Endometrium (tissue), 2 donors: ENCODE data around the gene DDX54.

Experiments used
- FAIRE-seq: peaks from 2 replicates; lab custom pipeline; 2012; peaks lifted over from hg19 to GRCh38; lab: Jason Lieb, UNC
- donor health status: control.
- donor health status: control.

The DDX54 gene, protein sequence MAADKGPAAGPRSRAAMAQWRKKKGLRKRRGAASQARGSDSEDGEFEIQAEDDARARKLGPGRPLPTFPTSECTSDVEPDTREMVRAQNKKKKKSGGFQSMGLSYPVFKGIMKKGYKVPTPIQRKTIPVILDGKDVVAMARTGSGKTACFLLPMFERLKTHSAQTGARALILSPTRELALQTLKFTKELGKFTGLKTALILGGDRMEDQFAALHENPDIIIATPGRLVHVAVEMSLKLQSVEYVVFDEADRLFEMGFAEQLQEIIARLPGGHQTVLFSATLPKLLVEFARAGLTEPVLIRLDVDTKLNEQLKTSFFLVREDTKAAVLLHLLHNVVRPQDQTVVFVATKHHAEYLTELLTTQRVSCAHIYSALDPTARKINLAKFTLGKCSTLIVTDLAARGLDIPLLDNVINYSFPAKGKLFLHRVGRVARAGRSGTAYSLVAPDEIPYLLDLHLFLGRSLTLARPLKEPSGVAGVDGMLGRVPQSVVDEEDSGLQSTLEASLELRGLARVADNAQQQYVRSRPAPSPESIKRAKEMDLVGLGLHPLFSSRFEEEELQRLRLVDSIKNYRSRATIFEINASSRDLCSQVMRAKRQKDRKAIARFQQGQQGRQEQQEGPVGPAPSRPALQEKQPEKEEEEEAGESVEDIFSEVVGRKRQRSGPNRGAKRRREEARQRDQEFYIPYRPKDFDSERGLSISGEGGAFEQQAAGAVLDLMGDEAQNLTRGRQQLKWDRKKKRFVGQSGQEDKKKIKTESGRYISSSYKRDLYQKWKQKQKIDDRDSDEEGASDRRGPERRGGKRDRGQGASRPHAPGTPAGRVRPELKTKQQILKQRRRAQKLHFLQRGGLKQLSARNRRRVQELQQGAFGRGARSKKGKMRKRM

DNA sequence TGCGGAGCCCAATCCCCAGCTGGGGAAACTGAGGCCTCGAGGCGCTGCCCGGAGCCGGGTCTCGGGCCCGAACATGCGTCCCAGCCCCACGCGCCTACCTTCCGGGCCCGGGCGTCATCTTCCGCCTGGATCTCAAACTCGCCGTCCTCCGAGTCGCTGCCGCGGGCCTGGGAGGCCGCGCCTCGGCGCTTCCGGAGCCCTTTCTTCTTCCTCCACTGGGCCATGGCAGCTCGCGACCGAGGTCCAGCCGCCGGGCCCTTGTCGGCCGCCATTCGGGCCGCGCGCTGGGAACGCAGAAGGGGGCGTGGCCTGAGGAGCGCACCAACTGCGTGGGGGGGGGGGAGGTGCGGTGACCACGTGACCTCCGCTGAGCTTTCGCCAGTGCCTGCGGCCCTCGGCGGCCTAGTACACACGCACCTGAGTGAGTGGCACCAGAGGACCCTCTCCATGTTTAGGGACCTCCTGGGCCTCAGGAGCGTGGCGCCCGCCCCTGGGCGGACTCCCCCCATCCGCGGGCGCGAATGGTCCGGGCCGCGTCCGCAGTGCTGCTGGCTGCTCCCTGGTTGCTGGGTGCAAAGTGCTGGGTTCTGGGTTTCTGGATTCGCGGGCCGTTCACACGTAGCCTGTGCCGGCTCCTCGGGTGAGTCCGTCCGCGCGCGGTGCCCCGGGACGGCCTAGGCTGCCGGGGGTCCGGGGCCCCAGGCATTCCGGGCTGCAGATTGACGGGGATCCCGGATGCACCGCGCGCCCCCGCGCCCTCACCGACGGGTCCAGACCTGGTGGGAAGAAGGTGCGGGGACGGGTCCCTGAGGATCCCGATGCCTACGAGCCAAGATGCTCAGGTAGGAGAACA lies at the start of gene DDX54, which contains the start of gene RITA1:
TSS of gene DDX54 (minus strand) at position 299 of the 853 bp plus-strand sequence. CDS start at position 272, 27 bp downstream.
TSS of gene RITA1 (plus strand) at position 542 of the 853 bp plus-strand sequence. CDS start 1,026 bp downstream, outside the sequence.
- FAIRE-seq: no peak

DNA sequence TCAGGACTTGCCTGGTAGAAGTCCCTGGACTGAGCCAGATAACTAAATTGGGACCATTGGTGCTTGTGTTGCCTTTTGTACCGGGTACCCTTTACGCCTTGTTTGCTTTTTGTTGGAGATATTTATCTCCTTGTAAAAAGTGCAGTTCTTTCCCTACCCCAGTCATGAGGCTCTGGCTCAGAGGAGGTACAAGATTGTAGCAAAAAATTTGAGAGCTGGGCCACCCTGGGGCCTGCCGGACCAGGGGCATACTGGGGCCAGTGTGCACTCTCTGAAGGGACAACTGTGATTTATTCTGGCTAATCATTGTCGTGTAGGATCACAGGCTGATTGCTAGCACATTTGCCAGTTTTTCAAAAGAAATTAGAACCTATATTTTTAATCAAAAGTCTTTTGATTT lies 49.2 kb upstream of the DDX54 start:
- FAIRE-seq: no peak

DNA sequence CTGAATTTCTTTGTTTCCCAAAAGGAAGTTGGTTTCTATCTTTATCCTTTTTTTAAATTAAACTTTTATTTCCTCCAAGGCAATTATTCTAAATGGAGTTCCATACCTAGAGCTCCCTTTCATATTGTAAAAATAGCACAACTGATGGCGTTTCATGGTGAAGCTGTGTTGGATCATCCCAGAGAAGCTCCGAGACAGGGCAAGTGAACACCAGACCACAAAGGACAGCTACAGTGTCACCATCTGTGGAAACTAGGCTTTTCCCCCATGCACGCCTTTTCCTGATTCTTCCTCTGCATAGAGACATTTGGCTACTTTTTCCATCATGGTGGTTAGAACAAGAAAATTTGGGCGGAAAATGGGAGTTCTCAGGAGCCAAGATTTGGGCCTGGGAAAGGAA lies 48.7 kb upstream of the DDX54 start:
- FAIRE-seq: no peak

DNA sequence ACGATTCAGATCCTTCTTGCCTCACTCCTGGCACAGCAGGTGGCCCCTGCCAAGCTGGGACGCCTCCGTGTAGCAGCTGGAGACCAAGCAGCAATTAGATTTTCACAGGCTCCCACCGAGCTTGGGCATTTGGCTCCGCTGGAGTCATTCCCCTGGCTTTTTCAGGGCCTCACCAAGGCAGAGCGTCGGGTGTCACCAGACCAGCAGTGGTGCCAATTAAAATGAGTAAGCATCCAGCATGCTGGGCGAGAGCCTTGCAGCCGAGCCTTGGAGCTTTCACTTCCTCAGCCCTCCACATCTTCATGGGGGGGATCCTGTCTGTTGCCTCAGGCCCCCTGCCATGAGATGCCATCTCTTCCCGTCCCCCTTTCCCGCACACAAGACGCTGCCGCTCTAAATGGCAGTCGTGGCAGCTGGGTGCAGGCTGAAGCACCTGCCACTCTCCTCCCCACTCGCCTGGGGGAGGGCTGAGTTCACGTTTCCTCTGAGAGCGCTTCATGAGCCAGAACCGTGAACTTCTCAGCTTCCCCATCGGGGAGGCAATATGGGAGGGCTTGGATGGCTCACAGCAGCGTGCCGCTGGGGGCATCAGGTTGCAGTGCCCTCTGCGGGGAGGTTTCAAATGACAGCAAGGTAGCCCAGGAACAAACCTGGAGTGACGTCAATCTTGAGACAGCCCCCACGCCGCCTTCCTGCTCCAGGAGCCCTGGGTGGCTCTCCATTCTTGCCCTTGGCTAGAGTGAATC lies 47.7 kb upstream of the DDX54 start:
- FAIRE-seq: no peak

DNA sequence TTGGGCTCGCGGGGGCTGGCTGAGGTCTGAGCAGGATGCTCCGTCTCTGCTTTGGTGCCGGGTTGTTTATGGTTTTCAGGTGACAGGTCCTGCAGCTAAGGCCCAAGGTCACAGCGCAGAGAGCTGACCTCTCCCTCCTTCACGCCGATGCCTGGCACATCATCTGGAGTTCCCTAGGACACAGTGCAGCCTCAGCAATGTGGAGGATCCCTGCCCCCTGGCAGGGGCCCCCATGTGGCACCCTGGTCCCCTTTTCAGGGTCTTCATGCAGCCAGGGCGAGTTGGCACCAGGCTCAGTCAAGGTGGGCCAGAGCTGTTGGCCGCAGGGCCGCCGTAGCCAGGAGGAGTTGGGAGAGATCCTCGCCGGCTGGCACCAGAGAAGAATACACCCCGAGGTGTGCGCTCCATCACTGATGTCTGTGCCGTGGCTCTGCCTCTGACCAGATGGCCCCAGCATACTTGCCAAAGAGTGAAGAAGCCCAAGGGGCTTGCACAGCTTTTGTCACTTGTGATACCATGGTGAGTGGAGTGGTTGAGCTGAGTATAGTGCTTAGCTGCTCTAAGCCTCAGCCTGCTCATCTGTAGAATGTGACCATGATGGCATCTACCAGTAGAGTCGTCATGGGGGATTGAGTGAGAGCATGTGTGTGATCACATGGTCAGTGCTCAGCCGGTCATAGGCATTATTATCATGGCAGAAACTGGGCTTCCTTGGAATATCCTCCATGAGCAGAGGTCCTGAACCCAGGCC lies 47.0 kb upstream of the DDX54 start:
- FAIRE-seq: no peak

DNA sequence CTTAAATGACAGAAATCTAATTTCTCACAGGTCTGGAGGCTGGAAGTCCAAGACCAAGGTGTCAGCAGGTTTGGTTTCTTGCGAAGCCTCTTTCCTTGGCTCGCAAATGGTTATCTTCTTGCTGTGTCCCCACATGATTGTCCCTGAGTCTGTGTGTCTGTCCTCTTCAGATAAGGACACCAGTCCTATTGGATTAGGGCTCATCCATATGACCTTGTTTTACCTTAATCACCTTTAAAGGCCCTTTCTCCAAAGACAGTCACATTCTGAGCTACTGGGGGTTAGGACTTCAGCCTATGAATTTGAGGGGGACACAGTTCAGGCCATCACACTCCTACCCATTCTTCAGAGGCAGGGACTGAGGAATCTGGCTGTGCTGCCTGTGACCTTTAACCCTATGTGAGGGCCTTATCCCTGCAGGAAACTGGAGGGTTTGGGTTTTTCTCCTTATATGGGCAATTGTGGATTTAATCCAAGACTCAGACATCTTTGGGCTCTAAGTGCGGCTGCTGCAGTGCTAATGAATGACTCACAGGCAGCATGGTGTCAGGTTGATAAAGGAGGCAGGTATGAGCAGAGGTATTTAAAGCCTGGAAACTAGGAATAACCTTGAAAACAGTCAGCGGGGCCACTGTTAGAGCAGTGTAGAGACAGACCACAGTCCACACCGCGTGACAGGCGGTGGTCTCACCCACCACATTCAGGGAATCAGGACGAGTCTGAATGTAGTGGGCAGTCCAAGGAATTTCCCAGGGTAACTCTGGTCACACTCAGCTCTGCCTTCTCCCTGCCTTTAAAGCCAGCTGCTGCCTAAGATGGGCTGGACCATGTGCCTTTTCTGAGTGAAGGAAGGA lies 46.2 kb upstream of the DDX54 start:
- FAIRE-seq: no peak

DNA sequence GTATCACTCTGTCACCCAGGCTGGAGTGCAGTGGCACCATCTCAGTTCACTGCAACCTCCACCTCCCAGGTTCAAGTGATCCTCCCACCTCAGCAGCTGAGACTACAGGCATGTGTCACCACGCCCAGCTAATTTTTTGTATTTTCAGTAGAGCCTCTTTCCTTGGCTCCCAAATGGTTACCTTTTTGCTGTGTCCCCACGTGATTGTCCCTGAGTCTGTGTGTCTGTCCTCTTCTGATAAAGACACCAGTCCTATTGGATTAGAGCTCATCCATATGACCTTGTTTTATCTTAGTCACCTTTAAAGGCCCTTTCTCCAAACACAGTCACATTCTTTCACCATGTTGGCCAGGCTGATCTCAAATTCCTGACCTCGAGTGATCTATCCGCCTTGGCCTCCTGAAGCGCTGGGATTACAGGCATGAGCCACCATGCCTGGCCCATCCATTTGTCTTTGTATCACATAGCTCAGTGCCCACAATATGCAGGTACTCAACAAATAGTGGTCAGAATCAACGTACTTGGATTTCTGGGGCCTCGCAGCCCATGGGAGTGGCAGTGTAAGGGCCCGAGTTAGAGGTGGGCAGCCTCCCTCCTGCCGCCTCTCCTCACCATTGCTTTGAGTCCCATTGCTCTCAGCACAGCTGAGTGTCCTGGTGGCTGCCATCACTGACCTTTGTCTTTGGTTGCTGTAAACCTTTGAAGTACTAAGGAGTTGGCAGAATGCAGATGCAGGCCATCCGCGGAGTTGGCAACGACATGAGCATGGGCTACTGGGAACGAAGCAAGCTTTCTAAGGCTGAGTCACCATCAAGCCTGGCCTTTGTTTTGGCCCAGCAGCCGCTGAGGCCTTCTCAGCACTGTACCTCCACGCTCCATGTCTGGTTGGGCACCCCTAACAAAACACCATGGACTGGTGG lies 45.3 kb upstream of the DDX54 start:
- FAIRE-seq: no peak

DNA sequence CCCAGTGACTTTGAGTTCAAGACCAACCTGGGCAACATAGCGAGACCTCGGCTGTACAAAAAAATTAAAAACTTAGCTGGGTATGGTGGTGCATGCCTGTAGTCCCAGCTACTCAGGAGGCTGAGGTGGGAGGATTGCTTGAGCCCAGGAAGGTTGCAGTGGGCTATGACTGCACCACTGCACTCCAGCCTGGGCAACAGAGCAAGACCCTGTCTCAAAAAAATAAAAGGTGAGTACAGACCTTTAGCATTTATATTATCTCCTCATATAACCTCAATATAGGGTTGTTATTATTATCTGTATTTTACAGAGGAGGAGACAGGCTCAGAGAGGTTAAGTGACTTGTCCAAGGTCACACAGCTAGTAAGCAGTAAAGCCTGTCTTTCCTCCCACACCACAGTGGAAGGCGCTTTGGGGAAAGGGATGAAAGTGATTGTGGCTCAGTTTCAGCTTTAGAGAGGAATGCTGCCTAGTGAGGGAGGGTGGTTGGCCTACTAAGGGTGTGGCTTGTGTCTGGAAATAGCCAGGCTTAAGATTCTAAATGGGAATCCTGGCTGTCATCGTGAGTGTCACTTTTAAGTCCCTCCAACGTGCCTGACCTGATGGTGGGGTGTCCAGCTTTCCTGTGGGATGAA lies 43.2 kb upstream of the DDX54 start:
- no peak for FAIRE-seq

DNA sequence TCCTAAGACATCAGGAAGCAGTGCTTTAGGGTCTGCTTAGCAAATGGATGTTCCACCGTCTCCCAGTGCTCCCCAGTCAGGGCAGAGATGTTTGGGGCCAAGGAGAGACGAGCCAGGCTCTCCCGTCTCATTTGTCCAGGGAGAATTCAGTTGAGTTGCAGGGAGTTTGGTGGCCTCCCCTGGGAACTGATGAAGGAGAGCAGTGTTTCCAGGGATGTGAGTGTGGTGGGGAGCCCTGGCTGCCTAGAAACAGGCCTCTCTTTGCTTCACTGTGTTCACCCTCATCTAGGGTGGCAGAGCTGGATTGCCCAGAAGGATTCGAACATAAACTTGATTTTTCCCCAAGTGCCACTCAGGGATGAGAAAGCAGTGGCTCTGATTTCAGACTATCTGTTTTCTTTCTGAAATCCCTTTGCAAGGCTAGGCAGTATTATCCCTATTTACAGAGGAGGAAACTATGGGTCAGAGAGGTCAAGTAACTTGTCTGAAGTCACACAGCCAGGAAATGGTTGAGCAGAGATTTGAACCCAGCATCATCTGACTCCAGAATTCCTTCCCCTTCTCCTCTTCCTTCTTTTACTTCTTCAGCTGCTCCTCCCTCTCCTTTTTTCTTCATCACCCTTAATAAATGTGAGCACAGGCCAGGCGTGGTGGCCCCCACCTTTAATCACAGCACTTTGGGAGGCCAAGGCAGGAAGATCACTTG lies 42.6 kb upstream of the DDX54 start:
- FAIRE-seq: no peak

DNA sequence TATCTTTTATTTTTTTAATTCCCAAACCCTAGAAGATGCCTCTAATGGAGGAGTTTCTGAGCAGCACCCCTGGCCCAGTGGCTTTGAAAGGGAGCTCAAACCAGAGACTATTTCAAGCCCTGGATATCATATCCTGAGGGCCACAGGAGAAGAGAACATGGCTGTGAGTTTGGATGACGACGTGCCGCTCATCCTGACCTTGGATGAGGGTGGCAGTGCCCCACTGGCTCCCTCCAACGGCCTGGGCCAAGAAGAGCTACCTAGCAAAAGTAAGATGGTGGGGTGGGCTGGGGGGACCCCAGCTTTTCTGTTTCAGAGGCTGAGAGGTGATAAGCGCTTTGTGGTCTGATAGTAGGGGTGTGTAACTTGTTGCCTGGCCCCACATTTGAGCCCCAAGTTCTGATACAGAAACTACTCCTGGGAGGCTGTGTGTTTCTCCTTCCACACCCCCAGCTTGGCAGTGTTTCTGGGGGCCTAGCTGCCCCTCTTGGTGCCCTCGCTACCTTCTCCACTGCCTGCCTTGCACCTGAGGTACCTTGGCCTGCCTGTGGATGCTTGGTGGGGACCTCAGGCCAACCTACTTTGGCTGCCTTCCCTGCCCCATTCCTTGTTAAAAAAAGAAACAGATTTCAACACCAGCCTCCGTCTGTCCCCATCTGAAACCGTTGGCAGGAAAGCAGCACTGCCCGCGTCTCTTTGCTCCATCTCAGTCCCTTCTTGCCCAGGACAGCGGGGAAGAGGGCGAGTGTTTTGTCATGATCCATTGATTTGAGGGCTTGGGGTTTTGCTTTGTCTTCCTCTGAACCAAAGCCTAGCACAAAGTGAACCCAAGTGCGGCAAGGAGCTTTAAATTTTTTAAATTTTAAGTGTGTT lies 41.7 kb upstream of the DDX54 start:
- FAIRE-seq: no peak

DNA sequence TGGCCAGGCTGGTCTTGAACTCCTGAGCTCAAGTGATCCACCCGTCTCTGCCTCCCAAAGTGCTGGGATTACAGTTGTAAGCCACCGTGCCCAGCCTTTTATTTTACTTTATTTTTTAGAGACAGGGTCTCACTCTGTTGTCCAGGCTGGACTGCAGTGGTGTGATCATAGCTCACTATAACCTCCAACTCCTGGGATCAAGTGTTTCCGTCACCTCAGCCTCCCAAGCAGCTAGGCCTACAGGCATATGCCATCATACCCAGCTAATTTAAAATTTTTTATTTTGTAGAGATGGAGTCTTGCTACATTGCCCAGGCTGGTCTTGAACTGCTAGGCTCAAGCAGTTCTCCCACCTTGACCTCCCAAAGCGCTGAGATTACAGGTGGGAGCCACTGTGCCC lies 39.7 kb upstream of the DDX54 start:
- no peak for FAIRE-seq

DNA sequence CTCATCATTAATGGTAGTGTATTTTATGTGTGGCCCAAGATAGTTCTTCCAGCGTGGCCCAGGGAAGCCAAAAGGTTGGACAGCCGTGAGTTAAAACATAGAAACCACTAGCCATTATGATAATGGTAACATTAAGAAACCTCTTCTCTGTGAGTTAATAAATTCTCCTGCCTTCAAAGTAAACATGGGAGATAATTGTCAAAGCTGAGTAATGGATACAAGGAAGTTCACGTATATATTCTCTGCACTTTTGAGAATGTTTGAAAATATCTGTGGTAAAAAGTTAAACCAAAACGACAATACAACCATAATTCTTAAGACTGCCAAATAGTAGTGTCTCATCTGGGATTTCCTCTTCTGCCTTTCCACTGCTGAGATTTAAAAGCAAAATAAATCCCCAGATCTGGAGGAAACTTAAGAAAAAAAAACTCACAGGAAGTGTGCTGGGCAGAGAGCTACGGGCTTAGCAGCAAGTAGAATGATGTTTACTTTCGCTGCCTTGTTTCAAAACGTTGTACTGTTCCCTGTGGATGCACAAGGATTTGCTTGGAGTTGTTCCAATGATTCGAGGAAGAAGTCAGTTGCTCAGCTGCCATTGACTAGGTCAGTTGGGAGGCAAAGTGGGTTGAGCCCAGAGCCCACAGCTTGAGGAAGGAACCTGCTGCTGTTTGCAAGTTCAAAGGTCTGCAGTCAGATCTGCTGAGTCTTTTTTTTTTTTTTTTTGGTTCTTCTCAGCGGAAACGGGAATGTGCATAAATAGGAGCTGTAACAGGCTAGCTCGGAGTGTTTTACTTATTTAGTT lies 37.7 kb upstream of the DDX54 start:
- FAIRE-seq: peak; percentile 37

DNA sequence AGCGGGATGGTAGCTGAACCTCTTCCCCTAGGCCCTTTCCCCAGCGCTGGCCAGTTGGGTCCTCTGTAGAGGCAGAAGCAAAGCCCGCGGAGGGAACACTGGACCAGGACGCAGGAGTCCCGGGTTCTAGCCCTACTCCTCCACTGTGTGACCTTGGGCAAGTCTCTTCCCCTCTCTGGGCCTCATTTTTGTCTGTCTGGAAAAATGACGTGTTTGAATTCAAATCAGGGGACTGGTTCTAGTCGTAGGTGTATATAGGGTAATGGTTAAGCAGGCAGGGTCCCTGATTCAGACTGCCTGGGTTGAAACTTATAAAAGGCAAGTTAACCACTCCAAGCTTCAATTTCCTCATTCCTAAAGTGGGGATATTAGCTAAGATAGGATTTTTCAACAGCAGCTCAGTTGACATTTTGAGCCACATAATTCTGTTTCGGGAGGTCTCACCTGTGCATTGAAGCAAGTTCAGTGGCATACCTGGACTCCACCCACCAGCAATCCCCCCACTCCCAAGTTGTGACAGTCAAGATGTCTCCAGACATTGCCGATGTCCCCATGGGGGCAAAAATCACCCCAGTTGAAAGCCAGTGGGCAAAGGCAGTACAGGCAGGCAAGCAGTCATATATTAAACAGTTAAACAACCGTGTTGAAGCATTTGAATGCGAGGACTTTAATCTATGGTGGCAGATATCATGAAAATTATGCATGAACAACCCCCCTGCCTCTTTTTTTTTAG lies 36.9 kb upstream of the DDX54 start:
- no peak for FAIRE-seq

DNA sequence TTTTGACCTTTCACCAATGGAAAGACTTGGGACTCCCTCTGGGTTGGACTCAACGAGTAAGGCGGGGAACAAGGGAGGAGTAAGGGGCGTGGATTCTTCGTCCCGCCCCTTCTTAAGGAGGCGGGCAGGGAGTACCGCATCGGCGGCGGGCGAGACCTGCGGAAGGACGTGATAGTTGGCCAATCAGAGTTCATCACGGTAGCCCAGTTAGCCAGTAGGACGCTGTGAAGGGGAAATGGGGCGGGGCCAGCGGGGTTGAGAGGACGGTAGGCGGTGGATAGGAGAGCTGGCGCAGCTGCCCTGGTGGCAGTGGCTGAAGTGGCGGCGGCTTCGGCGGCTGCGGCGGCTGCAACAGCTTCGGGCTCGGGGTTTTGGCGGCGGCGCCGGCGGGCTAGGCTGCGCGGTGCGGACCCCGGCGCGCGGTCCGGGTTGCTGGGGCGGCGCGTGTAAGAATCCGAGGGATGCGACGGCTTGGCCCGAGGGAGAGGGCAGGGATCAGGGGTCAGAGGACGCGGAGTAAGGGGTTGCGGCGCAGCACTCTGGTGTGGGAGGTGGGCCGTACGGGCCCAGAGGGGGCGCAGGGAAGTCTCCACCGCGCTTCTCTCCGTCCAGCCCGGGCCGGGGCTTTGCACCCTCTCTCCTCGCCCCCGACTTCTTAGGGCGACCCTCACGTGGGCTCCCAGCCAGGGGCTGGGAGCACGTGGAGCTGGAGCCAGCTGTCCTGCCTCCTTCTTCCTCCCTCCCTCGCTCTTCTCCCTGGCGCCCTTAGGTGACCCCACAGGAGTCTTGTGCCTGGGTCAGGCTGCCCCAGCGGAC lies 36.1 kb upstream of the DDX54 start, which contains the start of gene TPCN1:
TSS of gene TPCN1 (plus strand) at position 284 of the 816 bp plus-strand sequence. CDS start 5,389 bp downstream, outside the sequence.
- peak; percentile 99 for FAIRE-seq
